ENCODE data around the gene GBA2.

GBA2 gene

GRCh38 chr9:35717132-35717870 lies 31.7 kb downstream of the GBA2 start:
- no peak for DNase-seq (ENCODE audit: low read depth in 4 of 4, low spot score in 1 of 4)

DNA sequence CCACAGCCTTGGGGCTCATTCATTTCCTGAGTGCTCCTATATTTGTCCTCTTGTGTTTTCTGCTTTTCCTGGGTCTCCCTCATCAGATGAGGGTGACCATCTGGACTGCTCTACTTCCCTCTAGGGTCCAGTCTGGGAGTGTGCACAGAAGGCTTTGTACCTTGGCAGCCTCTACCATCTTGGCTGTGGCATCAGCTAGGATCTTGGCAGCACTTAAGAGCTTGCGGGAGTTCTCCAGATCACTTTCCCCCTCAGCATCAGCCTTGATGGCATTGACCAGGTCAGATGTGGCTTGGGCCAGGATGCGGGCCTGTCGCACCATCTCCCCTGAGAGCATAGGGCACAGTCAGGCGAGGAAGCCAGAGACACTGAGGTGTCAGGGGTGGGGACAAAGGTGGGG lies 32.8 kb downstream of the GBA2 start:
- DNase-seq (ENCODE audit: low read depth in 4 of 4, low spot score in 1 of 4) = no peak

DNA sequence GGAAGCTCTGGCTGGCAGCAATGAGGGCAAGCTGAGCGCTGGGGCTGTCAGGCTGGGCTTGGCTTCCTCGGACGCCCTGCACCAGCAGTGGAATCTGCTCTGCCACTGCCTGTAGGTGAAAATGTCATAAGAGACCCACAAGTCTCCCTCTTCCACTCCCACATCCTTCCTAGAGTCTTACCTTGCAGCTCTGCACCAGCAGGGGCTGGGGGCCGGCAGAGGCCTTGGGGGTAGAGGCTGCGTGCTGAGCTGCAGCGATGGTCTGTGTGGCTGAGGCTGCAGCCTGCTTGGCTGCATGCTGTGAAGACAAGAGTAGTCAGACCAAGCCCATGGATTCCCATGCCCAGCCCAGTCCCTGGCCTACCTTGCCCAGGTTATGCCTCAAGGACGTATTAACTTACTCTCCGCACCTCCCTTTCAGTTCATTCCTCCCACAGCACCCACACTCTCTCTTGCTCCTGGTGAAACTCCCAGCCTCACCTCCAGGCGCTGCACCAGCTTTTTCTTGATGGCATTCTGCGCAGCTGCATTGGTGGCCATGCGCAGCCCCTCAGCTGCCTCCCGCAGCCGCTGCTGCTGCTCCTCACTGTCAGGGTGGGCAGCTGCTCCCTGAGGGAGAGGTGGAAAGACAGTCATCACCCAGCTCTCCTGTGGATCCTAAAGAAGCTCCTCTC lies 34.3 kb downstream of the GBA2 start:
- no peak for DNase-seq (ENCODE audit: low read depth in 4 of 4, low spot score in 1 of 4)

DNA sequence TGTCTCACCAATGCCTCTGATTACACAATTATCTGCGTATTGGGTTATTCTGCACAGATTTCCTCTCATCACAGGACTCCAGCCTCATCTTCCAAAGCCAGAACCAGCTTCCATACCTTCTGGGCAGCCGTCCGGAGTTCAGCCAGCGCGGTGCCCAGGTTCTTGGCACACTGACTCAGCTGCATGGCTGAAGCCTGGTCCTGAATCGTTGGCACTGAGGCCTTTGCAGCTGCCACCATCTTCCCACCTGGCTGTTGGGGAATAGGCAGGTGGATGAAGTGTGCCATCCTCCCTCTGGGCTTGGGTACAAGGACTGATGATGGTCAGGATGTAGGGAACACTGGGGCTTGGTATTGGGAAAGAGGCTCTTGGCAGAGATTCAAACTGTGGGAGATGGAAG lies 34.9 kb downstream of the GBA2 start:
- DNase-seq (ENCODE audit: low read depth in 4 of 4, low spot score in 1 of 4) = no peak

- DNase-seq (ENCODE audit: low read depth in 4 of 4, low spot score in 1 of 4) = no peak
Measured at GRCh38 chr9:35713578-35713977, 35.5 kb downstream of the GBA2 start.

GRCh38 chr9:35712762-35713400 lies 36.1 kb downstream of the GBA2 start:
- no peak for DNase-seq (ENCODE audit: low read depth in 4 of 4, low spot score in 1 of 4)

DNA sequence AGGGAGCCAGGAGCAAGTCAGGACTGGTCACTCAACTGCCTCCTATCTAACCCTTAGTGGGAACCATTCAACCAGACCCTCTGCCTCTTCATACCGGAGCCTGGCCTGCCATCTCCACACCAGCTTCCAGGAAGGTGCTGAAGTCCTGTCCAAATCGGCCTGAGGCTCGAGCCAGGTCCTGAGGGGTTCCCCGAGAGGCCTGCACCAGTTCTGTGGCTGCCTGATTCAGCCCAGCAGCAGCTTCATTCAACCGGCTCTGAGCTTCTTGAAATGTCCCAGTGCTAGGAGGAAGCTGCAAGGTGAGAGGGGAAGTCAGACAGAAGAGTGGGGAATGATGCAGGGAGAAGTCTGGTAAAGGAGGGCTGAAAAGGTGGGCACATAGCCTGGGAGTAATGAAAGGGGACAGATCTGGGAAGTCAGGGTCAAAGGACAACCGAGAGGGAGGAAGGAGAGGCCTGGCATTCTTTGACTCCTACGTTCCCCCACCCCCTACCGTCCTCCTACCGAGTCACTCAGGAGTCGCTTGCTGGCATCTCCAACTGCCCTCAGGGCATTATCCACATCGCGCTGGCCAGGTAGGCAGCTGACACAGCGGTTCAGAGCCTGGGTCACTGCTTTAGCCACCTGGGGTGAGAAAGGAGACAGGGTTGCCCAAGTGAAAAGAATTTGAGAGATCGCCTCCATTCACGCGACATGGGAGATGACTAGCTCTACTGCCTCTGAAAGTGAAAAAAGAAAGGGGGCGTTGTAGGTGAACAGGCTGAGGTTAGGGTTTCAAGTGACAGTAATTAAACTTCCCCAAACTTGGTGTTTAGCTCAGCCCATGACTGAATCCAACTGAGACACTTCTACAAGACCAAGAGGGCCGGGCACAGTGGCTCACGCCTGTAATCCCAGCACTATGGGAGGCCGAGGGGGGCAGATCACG lies 37.3 kb downstream of the GBA2 start:
- no peak for DNase-seq (ENCODE audit: low read depth in 4 of 4, low spot score in 1 of 4)

- no peak for DNase-seq (ENCODE audit: low read depth in 4 of 4, low spot score in 1 of 4)
Measured at GRCh38 chr9:35710818-35711500, 38.1 kb downstream of the GBA2 start.

DNA sequence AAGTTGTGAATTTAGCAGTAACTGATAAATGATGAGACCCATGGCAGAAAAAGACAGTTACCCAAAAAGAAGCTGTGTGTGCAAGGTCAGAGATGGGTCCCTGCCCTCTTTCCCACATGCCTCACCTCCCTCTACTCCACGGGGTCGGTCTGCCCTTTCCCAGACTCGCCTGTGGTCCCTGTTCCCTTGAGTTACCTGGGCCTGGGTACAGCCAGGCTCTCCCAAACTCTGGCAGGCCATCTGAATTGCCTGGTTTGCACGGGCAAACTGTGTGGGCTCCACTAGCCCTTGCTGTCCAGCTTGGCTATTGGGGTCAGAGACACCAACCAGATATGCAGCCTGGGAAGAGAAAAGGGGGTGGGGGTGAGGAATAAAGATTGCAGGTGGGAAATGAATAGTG lies 40.9 kb downstream of the GBA2 start:
- no peak for DNase-seq (ENCODE audit: low read depth in 4 of 4, low spot score in 1 of 4)

DNA sequence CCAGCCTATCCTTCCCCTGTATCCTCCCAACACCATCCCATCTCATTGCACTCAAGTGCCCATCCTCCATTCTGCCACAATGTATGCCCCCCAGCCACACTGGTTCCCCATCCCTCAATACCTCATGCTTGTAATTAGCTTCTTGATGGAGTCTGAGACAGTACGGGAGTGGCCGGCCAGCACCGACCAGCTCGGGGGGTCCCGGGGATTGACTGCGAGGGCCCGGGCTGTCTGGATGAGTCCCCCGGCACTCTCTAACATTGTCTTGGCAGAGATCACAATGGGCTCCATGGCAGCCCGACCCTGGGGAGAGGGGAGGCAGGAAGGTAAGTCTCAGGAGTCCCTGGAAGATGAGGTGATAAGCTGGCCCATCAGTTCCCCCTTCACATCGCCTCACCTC lies 42.1 kb downstream of the GBA2 start:
- DNase-seq (ENCODE audit: low read depth in 4 of 4, low spot score in 1 of 4) = no peak

- DNase-seq (ENCODE audit: low read depth in 4 of 4, low spot score in 1 of 4) = no peak
Measured at GRCh38 chr9:35705836-35706430, 43.1 kb downstream of the GBA2 start.

GRCh38 chr9:35705372-35705771 lies 43.7 kb downstream of the GBA2 start:
- DNase-seq (ENCODE audit: low read depth in 4 of 4, low spot score in 1 of 4) = no peak

GRCh38 chr9:35703906-35704672 lies 44.9 kb downstream of the GBA2 start:
- no peak for DNase-seq (ENCODE audit: low read depth in 4 of 4, low spot score in 1 of 4)

GRCh38 chr9:35702696-35703095 lies 46.3 kb downstream of the GBA2 start:
- no peak for DNase-seq (ENCODE audit: low read depth in 4 of 4, low spot score in 1 of 4)

GRCh38 chr9:35700942-35701341 lies 48.1 kb downstream of the GBA2 start:
- no peak for DNase-seq (ENCODE audit: low read depth in 4 of 4, low spot score in 1 of 4)

- no peak for DNase-seq (ENCODE audit: low read depth in 4 of 4, low spot score in 1 of 4)
Measured at GRCh38 chr9:35700031-35700430, 49.0 kb downstream of the GBA2 start.

DNA sequence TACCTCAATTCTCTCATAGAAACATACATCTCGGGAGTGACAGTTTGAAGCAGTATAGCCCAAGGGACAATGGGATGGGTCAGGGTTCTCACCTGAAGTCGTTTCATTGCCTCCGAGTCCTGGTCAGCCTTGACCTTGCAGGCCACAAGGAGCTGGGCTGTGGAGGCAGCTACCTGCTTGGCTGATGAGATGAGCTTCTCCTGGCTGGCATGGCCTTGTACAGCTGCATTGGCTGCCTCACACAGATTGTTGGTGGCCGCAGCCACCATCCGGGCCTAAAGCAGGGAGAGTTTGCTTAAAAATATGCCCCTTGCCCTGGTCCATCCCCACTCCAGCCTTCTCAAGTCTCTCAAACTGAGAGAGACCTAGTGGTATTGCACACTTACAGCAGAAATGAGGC lies 50.8 kb downstream of the GBA2 start:
- no peak for DNase-seq (ENCODE audit: low read depth in 4 of 4, low spot score in 1 of 4)

- DNase-seq (ENCODE audit: low read depth in 4 of 4, low spot score in 1 of 4) = no peak
Measured at GRCh38 chr9:35697486-35697885, 51.5 kb downstream of the GBA2 start.

GRCh38 chr9:35696520-35697215 lies 52.4 kb downstream of the GBA2 start:
- peak in 1 of 4 experiments; percentile 33 for DNase-seq (ENCODE audit: low read depth in 4 of 4, low spot score in 1 of 4)

Measured in stimulated activated CD4-positive, alpha-beta T cell treated with anti-CD3 and anti-CD28 coated beads, Interleukin-1b, Interleukin-23, amount 100 ng/mL, for 24 hours (primary cell).